ENCODE results near the gene MTRFR. TPM values are rescaled to one million over a fixed set of nuclear protein-coding genes. Genes with fewer than 3 reads are reported as not detected.
A peak's percentile ranks its signal among the peaks of the same experiment; 100 is the strongest.
"Not testable (repeated sequence)": the region's sequence is repeated elsewhere in the genome, so short reads cannot be mapped to it uniquely, and the experiment has no call there.

Gene MTRFR
- total RNA-seq, 2 experiments from 2014 or later: 28.2 to 30.0 TPM

DNA sequence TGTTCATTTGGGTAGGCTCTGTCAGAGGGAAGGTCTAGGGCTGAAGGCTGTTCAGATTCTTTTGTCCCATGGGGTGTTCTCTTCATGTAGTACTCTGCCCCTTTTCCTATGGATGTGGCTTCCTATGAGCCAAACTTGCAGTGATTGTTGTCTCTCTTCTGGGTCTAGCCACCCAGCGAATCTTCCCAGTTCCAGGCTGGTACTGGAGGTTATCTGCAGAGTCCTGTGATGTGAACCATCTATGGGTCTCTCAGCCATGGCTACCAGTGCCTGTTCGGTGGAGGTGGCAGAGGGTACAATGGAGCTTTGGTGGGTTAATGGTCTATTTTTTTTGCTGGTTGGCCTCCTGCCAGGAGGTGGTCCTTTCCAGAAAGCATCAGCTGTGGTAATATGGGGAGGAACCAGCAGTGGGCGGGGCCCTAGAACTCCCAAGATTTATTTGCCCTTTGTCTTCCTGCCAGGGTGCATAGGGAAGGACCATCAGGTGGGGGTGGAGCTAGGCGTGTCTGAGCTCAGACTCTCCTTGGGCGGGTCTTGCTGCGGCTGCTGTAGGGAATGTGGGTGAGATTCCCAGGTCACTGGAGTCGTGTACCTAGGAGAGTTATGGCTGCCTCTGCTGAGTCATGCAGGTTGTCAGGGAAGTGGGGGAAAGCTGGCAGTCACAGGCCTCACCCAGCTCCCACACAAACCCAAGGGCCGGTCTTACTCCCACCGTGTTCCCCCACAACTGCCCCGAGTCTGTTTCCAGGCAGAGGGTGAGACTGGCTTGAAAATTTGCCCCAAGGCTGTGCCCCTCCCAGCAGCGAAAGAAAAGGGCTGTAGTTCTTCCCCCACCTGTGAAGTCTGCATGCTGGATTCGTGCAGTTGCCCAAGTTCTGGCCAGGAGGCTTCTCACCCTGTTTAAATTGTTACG is 17.5 kb downstream of the MTRFR start:
- Mint-ChIP-seq H3K27me3 (ENCODE audit: low read depth) (no peaks in the 10 kb centered on the region), H3K4me3 (no peak overlapping the region), H3K4me1 (ENCODE audit: low read depth) (peaks cover 49% of the 10 kb centered on the region), H3K27ac (peak overlapping the region; percentile 55), H3K36me3 (ENCODE audit: low read depth) (peaks cover 52% of the 10 kb centered on the region), H3K9me3 (ENCODE audit: insufficient read depth) (no peaks in the 10 kb centered on the region)
- DNase-seq (no peak), ATAC-seq (no peak)
- POLR2A ChIA-PET: interaction anchor here (1.1 kb wide), 1 partner anchor 18 kb away, joined by 3 read pairs; no protein-coding TSS in a partner anchor
- CTCF ChIA-PET: interaction anchor here (0.8 to 1.5 kb wide), 3 partner anchors 12 to 18 kb away, joined by 4 to 9 read pairs (median 7); no protein-coding TSS in a partner anchor

DNA sequence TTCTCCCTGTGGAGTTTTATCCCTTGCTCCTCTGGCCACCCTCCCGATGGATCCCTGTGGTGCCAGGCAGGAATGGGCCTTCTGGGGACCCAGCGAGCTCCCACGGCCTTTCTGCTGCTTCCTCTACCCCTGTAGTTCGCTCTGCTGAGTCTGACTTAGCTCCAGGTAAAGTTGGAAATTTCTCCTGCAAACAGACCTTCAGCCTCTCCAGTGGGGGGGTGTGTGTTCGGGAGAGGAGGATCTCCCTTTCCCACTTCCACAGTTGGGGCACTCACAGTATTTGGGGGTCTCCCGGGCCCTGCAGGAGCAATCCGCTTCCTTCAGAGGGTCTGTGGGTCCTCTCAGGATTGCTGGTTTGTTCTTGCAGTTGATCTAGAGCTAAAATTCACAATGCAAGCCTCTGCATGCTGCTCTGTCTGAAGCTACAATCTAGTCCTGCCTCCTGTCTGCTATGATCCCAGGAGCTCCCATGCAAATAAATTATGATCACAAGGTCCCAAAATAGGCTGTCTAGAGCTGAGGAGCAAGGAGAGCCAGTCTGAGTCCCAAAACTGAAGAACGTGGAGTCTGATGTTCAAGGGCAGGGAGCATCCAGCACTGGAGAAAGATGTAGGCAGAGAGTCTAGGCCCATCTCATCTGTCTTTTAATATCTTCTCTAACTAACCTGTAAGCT is 18.3 kb downstream of the MTRFR start:
- Mint-ChIP-seq H3K27ac (peak overlapping the region; percentile 55), H3K36me3 (ENCODE audit: low read depth) (peaks cover 55% of the 10 kb centered on the region), H3K27me3 (ENCODE audit: low read depth) (no peaks in the 10 kb centered on the region), H3K9me3 (ENCODE audit: insufficient read depth) (no peaks in the 10 kb centered on the region), H3K4me1 (ENCODE audit: low read depth) (peaks cover 46% of the 10 kb centered on the region), H3K4me3 (no peak overlapping the region)
- ChIA-PET CTCF (interaction anchor here (1.5 kb wide), 1 partner anchor 13 kb away, joined by 9 read pairs; no protein-coding TSS in a partner anchor), POLR2A (no interaction called here)
- no peak for ATAC-seq
- DNase-seq: no peak

DNA sequence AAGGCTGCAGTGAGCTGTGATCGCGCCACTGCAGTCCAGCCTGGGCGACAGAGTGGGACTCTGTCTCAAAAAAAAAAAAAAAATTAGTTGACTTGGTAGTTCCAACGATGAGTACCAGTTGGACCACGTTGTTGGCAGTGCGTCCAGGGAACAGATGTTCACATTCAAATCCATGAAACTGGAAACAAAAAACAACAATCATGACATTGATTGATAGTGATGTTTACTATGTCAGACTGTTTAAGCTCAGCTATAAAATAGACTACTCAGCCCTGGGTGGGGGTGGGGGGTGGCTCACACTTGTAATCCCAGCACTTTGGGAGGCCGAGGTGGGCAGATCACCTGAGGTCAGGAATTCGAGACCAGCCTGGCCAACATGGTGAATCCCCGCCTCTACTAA is 19.1 kb downstream of the MTRFR start:
- H3K36me3 Mint-ChIP-seq (ENCODE audit: low read depth): peaks cover 55% of the 10 kb centered on the region
- CTCF ChIA-PET: interaction anchor here (0.6 to 1.5 kb wide), 2 partner anchors 14 to 1654 kb away, joined by 3 to 9 read pairs; no protein-coding TSS in a partner anchor
- DNase-seq; ATAC-seq; H3K9me3 Mint-ChIP-seq (ENCODE audit: insufficient read depth); H3K27me3 Mint-ChIP-seq (ENCODE audit: low read depth); H3K27ac Mint-ChIP-seq; H3K4me3 Mint-ChIP-seq: not testable (repeated sequence)
- peaks cover 41% of the 10 kb centered on the region for H3K4me1 Mint-ChIP-seq (ENCODE audit: low read depth)
- POLR2A ChIA-PET: interaction anchor here (0.6 kb wide), 1 partner anchor 219 kb away, joined by 3 read pairs; no protein-coding TSS in a partner anchor

DNA sequence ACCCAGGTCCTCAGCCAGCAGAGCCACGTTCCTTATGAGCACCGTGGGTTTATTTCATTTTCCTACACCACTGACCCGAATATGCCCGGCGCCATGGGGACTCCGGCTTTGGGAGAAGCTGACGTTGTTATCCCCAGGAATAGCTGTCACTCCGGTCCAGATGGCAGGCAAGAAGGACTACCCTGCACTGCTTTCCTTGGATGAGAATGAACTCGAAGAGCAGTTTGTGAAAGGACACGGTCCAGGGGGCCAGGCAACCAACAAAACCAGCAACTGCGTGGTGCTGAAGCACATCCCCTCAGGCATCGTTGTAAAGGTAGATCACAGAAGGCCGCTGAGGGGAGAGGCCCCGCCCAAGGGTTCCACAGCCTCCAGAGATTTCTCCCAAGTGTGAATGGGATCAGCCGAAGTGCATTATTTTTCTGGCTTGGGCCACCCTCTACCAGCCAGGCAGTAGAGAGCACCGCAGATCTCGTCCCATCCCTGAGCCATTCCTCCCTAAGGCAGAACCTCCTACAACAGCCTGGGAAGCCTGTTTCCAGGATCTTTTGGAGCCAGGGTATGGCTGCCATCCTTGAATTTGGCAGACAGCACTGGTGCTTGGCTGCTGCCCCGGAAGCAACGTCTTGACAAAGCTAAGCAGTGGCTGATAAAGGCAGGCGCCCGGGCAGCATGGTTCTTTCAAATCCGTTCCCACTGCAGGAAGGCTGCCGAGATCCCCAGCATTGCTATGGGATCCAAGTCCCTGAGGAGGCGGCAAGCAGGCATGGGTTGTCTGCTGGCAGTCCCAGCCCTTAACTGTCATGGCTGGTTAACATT is 20.6 kb downstream of the MTRFR start:
- CTCF ChIA-PET: interaction anchor here (0.9 kb wide), 1 partner anchor 15 kb away, joined by 3 read pairs; no protein-coding TSS in a partner anchor
- peaks cover 28% of the 10 kb centered on the region for H3K4me1 Mint-ChIP-seq (ENCODE audit: low read depth)
- DNase-seq (no peak), ATAC-seq (no peak)
- POLR2A ChIA-PET: no interaction called here
- H3K27me3 Mint-ChIP-seq (ENCODE audit: low read depth): no peaks in the 10 kb centered on the region
- no peak overlapping the region for H3K27ac Mint-ChIP-seq
- H3K36me3 Mint-ChIP-seq (ENCODE audit: low read depth): peaks cover 53% of the 10 kb centered on the region
- H3K9me3 Mint-ChIP-seq (ENCODE audit: insufficient read depth): no peaks in the 10 kb centered on the region
- H3K4me3 Mint-ChIP-seq: no peak overlapping the region

DNA sequence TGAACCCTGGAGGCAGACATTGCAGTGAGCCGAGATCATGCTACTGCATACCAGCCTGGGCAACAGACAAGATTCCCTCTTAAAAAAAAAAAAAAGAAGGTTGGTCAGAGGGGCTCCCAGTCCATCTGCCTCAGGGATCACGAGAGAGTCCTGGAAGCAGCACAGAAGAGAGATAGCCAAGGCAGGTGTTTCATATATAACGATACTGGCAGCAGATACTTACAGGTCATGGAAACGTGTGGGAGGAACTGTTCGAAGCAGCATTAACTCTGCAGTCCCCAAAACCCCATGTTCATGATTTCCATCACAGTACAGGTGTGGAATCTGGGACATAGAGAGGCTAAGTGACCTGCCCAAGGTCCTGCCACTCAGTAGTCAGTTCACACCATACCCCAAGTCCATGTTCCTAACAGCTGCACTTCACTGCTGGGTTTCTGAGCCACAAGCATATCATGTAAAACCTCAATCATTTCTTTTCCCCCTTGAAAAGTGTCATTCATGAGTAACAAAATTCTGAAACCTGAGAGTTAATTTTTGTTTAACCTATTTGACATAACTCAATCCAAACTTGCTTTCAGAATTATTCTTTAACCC is 21.7 kb downstream of the MTRFR start:
- Mint-ChIP-seq H3K4me1 (ENCODE audit: low read depth) (peaks cover 20% of the 10 kb centered on the region), H3K27me3 (ENCODE audit: low read depth) (no peaks in the 10 kb centered on the region), H3K4me3 (no peak overlapping the region), H3K27ac (no peak overlapping the region), H3K36me3 (ENCODE audit: low read depth) (peaks cover 51% of the 10 kb centered on the region), H3K9me3 (ENCODE audit: insufficient read depth) (no peaks in the 10 kb centered on the region)
- POLR2A ChIA-PET: no interaction called here
- no peak for ATAC-seq
- CTCF ChIA-PET: no interaction called here
- no peak for DNase-seq

DNA sequence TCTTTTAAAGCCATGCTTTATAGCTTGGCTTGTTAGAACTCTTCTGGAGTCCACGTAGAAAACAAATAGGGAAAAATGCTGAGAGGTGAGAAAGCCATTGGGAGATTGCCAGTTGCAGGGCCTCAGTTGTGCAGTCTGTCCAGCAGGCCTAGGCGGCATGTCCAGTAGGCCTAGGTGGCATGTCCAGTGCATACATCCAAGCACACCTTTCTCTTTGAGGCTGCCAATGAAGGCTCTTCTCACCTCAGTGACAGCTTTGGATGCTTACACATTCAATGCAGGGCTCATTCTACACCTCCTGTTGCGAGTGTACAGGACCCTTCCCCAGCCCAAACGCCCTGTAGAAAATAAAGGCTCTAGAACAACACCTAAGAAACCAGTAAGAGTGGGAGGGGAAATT is 25.4 kb downstream of the MTRFR start:
- ATAC-seq: no peak
- Mint-ChIP-seq H3K9me3 (ENCODE audit: insufficient read depth) (no peaks in the 10 kb centered on the region), H3K4me3 (no peak overlapping the region), H3K4me1 (ENCODE audit: low read depth) (peaks cover 7% of the 10 kb centered on the region), H3K27ac (no peak overlapping the region), H3K27me3 (ENCODE audit: low read depth) (no peaks in the 10 kb centered on the region), H3K36me3 (ENCODE audit: low read depth) (peaks cover 54% of the 10 kb centered on the region)
- DNase-seq: no peak
- CTCF ChIA-PET: interaction anchor here (2.3 kb wide), 1 partner anchor 10 kb away, joined by 5 read pairs; no protein-coding TSS in a partner anchor
- POLR2A ChIA-PET: interaction anchor here (1.1 kb wide), 1 partner anchor 11 kb away, joined by 3 read pairs; no protein-coding TSS in a partner anchor

DNA sequence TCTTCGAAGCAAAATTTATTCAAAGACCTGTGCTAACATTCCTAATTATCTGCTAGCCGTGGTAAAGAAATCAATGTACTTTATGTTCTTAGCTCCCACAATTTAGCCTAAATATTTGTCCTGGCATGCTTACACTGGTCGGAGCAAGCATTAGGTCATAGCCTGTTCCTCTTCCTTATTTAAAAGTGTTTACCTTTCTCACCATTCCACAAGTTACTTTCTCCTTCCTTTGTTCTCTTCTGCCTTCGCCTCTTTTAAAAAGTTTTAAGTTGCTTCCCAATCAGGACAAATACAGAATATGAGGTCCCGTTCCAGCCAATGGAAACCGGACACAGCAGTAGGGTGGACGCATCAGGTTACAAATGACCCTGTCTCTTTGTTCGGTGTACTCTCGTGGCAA is 26.8 kb downstream of the MTRFR start:
- ChIA-PET CTCF (interaction anchor here (0.7 kb wide), 1 partner anchor 216 kb away, joined by 3 read pairs; no protein-coding TSS in a partner anchor), POLR2A (no interaction called here)
- Mint-ChIP-seq H3K27me3 (ENCODE audit: low read depth) (no peaks in the 10 kb centered on the region), H3K36me3 (ENCODE audit: low read depth) (peaks cover 43% of the 10 kb centered on the region), H3K4me1 (ENCODE audit: low read depth) (peaks cover 7% of the 10 kb centered on the region), H3K27ac (no peak overlapping the region), H3K9me3 (ENCODE audit: insufficient read depth) (no peaks in the 10 kb centered on the region), H3K4me3 (no peak overlapping the region)
- ATAC-seq: no peak
- no peak for DNase-seq

DNA sequence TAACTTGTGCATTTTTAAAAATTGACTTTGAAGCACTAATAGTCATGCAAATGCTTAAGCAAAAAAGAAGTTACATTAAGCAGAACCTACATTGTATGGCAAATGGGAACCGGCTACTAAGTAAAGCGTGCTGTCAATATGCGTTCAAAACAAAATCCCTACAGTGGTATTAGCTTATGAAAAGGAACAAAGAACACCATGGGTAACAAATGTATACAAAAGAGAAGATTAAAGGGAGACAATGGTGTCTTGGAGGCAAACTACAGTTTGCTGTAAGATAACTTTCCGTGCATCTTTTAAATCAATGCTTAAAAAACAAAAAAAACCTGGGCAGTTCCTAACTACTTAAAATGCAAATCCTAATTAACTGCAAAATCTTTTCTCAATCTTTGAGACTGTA is 28.0 kb downstream of the MTRFR start:
- Mint-ChIP-seq H3K9me3 (ENCODE audit: insufficient read depth) (no peaks in the 10 kb centered on the region), H3K4me3 (no peak overlapping the region), H3K27me3 (ENCODE audit: low read depth) (no peaks in the 10 kb centered on the region), H3K36me3 (ENCODE audit: low read depth) (peaks cover 39% of the 10 kb centered on the region), H3K27ac (no peak overlapping the region), H3K4me1 (ENCODE audit: low read depth) (peaks cover 7% of the 10 kb centered on the region)
- CTCF ChIA-PET: interaction anchor here (1.0 kb wide), 2 partner anchors 9 to 357 kb away, joined by 3 read pairs; no protein-coding TSS in a partner anchor
- DNase-seq: no peak
- ATAC-seq: no peak
- POLR2A ChIA-PET: interaction anchor here (1.8 kb wide), 1 partner anchor 28 kb away, joined by 9 read pairs; the partner anchor contains the start of genes MPHOSPH9 and MTRFR

DNA sequence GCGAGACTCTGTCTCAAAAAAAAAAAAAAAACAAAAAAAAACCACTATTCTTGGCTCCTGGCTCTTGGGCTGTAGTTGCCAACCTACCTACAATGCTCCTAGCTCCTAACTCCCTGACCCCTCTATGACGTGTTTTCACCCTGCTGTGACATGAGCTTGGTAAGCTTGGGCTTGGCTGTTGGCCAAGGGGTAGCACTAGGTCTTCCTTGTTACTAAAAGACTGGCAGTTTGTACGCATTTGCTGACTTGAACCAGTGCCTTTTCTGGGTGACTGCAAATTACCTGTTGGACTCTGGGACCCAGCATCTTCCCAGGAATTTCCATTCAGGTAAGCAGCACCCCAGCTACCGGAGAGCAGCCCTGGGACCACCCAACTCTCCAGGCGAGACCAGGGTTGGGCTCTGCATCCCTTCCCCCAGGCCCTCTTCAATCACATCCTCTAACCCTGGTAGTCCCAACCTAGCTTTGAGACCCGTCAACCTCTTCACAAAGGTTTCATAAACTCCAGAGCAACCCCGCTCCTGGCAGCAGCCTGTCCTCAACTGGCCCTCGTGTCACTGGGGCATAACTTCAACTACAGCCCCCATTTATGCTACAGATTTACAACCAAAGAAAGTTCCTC is 30.1 kb downstream of the MTRFR start:
- DNase-seq (no peak), ATAC-seq (no peak)
- ChIA-PET POLR2A (interaction anchor here (1.8 kb wide), 1 partner anchor 31 kb away, joined by 9 read pairs; the partner anchor contains the start of genes MPHOSPH9 and MTRFR), CTCF (interaction anchor here (0.7 kb wide), 1 partner anchor 255 kb away, joined by 3 read pairs; no protein-coding TSS in a partner anchor)
- Mint-ChIP-seq H3K27me3 (ENCODE audit: low read depth) (no peaks in the 10 kb centered on the region), H3K9me3 (ENCODE audit: insufficient read depth) (no peaks in the 10 kb centered on the region), H3K4me1 (ENCODE audit: low read depth) (peaks cover 13% of the 10 kb centered on the region), H3K4me3 (no peak overlapping the region), H3K27ac (peak overlapping the region; percentile 26), H3K36me3 (ENCODE audit: low read depth) (peaks cover 25% of the 10 kb centered on the region)

DNA sequence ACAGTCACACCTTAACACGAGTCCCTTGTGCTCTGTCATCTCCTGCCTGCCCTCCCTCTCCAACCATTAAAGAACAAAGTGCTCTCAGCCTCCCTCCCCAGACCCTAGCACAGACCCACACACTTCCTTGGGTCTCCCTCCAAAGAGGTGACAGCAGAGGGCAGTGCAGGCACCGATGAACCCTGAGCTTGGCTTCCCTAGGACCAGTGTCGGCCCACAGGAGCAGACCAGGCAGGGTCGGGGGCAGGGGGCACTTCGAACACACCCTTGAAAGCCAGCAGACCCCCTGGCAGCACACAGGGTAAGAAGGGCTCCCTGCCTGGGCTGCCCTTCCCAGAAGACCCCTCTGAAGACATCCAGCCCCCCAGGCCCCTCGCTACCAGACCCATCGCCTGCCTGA is 31.4 kb downstream of the MTRFR start:
- CTCF ChIA-PET: interaction anchor here (0.8 to 1.9 kb wide), 2 partner anchors 42 to 317 kb away, joined by 3 to 7 read pairs; no protein-coding TSS in a partner anchor
- peak; percentile 34 for DNase-seq
- Mint-ChIP-seq H3K4me3 (no peak overlapping the region), H3K27ac (no peak overlapping the region), H3K4me1 (ENCODE audit: low read depth) (peaks cover 24% of the 10 kb centered on the region), H3K27me3 (ENCODE audit: low read depth) (no peaks in the 10 kb centered on the region), H3K36me3 (ENCODE audit: low read depth) (peaks cover 21% of the 10 kb centered on the region), H3K9me3 (ENCODE audit: insufficient read depth) (no peaks in the 10 kb centered on the region)
- ATAC-seq: no peak
- POLR2A ChIA-PET: no interaction called here

All from activated CD8-positive, alpha-beta T cell treated with anti-CD3 and anti-CD28 coated beads, Interleukin-2, amount 10 ng/mL, durations not matched to agents 7 days and 5 days (primary cell).